AG09309 (cell line): ENCODE results near the gene TBCB.
"Not testable (repeated sequence)": the region's sequence is repeated elsewhere in the genome, so short reads cannot be mapped to it uniquely, and the experiment has no call there.

Source experiments
- DNase-seq: peaks from one replicate; pipeline ENCODE4 v3.0.0-alpha.2; 2010; ENCODE audit warnings: low read depth
- H3K4me3 ChIP-seq: 2 replicates; pipeline ENCODE4 v1.5.1; 2011; ENCODE audit warnings: mild to moderate bottlenecking, low read depth, low read length, moderate library complexity; ENCODE audit not compliant: control insufficient read depth
- CTCF ChIP-seq: IDR thresholded peaks from 2 replicates; pipeline ENCODE4 v1.5.1; 2011; ENCODE audit warnings: mild to moderate bottlenecking, low read depth, low read length, inconsistent platforms; ENCODE audit not compliant: insufficient read depth, control insufficient read depth; ENCODE audit errors: missing control alignments

Gene TBCB

DNA sequence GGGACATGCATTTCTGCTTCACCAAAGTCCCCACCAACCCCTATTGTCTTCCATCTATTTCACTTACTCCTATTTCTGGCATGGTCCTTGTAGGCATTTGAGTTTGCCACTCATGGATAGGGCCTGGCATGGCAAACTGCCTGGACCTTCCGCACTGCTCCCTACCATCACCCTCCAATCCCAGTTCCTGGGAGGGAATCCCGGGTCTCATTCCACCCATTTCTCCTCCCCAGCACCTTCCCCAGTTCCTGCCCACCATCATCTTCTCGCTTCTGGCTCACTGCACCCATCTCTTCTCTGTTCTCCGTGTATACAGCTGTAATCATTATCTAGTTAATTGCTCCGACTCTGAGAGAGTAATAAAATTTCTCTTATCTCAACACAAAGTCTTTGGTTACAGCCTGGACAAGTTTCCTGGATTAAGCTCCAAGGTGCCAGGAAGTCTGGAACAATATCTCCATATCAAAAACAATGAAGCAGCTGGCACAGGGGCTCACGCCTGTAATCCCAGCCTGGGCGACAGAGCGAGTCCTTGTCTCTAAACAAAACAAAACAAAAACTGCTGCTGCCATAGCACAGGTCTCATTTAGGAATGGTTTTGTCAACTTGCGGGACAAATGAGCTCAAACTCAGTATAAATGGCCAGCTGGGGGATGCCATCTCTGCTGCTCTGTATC lies 54.0 kb downstream of the TBCB start:
- no peak for DNase-seq
- TF ChIP-seq CTCF: no peak

GRCh38 chr19:36172852-36173251 lies 57.6 kb downstream of the TBCB start:
- no peak for TF ChIP-seq CTCF
- no peak for DNase-seq
- no peak overlapping the region for H3K4me3 ChIP-seq

More for the DNA sequence above, 54.0 kb downstream of the TBCB start:
- H3K4me3 ChIP-seq: no peak overlapping the region

DNA sequence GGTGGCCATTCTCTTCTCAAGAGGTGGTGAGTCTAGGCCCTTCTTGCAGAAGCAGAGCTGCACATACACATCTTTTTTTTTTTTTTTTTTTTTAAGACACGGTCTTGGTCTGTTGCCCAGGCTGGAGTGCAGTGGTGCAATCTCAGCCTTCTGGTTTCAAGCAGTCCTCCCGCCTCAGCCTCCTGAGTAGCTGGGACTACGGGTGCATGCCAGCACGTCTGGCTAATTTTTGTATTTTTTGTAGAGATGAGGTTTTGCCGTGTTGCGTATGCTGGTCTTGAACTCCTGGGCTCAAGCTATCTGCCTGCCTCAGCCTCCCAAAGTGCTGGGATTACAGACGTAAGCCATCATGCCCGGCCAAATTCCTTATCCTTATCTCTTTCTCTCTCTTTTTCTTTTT lies 58.6 kb downstream of the TBCB start:
- DNase-seq, H3K4me3 ChIP-seq: not testable (repeated sequence)
